ENCODE results near the gene DPY19L1.
"Not testable (repeated sequence)": the region's sequence is repeated elsewhere in the genome, so short reads cannot be mapped to it uniquely, and the experiment has no call there.

DNA sequence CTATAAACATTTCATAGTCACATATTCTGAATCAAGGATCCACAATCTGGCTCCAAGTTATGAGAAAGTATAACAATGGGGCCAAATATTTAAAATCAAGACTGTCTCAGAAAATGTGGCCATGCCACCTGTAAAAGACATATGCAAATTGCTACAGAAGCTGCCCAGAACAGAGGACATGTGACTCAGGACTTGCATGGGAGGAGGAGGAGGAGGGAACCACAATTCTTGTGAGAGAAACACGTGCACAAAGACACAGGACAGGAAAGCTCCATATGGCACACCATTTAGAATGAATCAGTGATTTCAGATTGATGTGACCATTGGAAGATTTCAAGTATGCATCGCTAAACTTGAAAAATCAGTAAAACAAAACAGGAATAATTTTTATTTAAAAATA, 133.4 kb downstream of the DPY19L1 start:
- TF ChIP-seq, protein P1, sequence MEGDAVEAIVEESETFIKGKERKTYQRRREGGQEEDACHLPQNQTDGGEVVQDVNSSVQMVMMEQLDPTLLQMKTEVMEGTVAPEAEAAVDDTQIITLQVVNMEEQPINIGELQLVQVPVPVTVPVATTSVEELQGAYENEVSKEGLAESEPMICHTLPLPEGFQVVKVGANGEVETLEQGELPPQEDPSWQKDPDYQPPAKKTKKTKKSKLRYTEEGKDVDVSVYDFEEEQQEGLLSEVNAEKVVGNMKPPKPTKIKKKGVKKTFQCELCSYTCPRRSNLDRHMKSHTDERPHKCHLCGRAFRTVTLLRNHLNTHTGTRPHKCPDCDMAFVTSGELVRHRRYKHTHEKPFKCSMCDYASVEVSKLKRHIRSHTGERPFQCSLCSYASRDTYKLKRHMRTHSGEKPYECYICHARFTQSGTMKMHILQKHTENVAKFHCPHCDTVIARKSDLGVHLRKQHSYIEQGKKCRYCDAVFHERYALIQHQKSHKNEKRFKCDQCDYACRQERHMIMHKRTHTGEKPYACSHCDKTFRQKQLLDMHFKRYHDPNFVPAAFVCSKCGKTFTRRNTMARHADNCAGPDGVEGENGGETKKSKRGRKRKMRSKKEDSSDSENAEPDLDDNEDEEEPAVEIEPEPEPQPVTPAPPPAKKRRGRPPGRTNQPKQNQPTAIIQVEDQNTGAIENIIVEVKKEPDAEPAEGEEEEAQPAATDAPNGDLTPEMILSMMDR (IDR thresholded peaks at IDR 0.05; ENCODE audit: insufficient read depth, low read depth, low read length) = not testable (repeated sequence)
- not testable (repeated sequence) for TF ChIP-seq EZH2 (IDR thresholded peaks at IDR 0.05; ENCODE audit: insufficient read depth, low read length)

All from astrocyte (in vitro differentiated cells and primary cell).